GM18511 (cell line): ENCODE data around the gene EYS.

Experiments used
- ATAC-seq: cut with Tn5 transposase; IDR thresholded peaks from one replicate; pipeline ENCODE4 v1.9.1; 2021; ENCODE audit warnings: mild to moderate bottlenecking, moderate library complexity; ENCODE audit not compliant: unreplicated experiment

The EYS gene

GRCh38 chr6:65707126-65707826 lies at the start of gene EYS:
Gene EYS, minus strand, starts transcription at chr6:65707226. Its CDS starts 211,816 bp downstream, at chr6:65495410.
- ATAC-seq: no peak

GRCh38 chr6:65746302-65746701 lies 39.3 kb upstream of the EYS start:
- no peak for ATAC-seq

GRCh38 chr6:65745614-65746013 lies 38.6 kb upstream of the EYS start:
- ATAC-seq: no peak

GRCh38 chr6:65728879-65729479 lies 22.0 kb upstream of the EYS start:
- no peak for ATAC-seq

- ATAC-seq: no peak
These were observed 12.1 kb upstream of the EYS start for GRCh38 chr6:65719101-65719500.

GRCh38 chr6:65711531-65711930 lies 4.5 kb upstream of the EYS start:
- no peak for ATAC-seq

- no peak for ATAC-seq
These were observed 2.2 kb upstream of the EYS start for GRCh38 chr6:65709099-65709830.

GRCh38 chr6:65708162-65708561 lies 1.1 kb upstream of the EYS start:
- no peak for ATAC-seq

GRCh38 chr6:65706436-65706835 lies 590 bp downstream of the EYS start:
- ATAC-seq: no peak

GRCh38 chr6:65701325-65701724 lies 5.7 kb downstream of the EYS start:
- ATAC-seq: no peak

- ATAC-seq: no peak
These were observed 6.5 kb downstream of the EYS start for GRCh38 chr6:65700561-65700960.

- ATAC-seq: no peak
These were observed 14.9 kb downstream of the EYS start for GRCh38 chr6:65692109-65692508.

GRCh38 chr6:65680232-65680631 lies 26.8 kb downstream of the EYS start:
- no peak for ATAC-seq

- no peak for ATAC-seq
These were observed 35.1 kb downstream of the EYS start for GRCh38 chr6:65671922-65672321.

GRCh38 chr6:65667916-65668656 lies 38.9 kb downstream of the EYS start:
- ATAC-seq: no peak

- no peak for ATAC-seq
These were observed 56.9 kb downstream of the EYS start for GRCh38 chr6:65650086-65650485.

- ATAC-seq: no peak
These were observed 57.6 kb downstream of the EYS start for GRCh38 chr6:65649392-65649791.

GRCh38 chr6:65646544-65646943 lies 60.5 kb downstream of the EYS start:
- no peak for ATAC-seq

- ATAC-seq: no peak
These were observed 64.2 kb downstream of the EYS start for GRCh38 chr6:65642776-65643175.

- no peak for ATAC-seq
These were observed 68.8 kb downstream of the EYS start for GRCh38 chr6:65638047-65638831.
